ENCODE results near the gene MPPED1.

DNA sequence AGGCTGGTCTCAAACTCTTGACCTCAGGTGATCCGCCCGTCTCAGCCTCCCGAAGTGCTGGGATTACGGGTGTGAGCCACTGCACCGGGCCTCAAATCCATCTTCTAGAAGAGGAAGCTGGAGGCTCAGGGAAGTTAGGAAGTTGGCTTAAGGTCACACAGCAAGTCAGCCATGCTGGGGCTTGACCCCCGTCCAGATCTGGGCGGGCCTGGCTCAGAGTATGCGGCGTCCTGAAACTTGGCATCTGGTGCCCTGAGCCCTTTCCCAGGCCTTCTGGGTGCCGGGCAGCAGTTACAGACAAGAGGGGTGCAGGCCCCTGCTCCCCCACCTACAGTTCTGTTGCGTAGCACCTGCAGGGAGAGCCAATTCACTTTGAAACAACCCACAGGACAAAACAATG, 11.2 kb downstream of the MPPED1 start:
- TF ChIP-seq, protein P1, sequence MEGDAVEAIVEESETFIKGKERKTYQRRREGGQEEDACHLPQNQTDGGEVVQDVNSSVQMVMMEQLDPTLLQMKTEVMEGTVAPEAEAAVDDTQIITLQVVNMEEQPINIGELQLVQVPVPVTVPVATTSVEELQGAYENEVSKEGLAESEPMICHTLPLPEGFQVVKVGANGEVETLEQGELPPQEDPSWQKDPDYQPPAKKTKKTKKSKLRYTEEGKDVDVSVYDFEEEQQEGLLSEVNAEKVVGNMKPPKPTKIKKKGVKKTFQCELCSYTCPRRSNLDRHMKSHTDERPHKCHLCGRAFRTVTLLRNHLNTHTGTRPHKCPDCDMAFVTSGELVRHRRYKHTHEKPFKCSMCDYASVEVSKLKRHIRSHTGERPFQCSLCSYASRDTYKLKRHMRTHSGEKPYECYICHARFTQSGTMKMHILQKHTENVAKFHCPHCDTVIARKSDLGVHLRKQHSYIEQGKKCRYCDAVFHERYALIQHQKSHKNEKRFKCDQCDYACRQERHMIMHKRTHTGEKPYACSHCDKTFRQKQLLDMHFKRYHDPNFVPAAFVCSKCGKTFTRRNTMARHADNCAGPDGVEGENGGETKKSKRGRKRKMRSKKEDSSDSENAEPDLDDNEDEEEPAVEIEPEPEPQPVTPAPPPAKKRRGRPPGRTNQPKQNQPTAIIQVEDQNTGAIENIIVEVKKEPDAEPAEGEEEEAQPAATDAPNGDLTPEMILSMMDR (IDR thresholded peaks at IDR 0.05) = no peak
- no peak for TF ChIP-seq POLR2AphosphoS5 (IDR thresholded peaks at IDR 0.05)
- no peak for TF ChIP-seq POLR2A (IDR thresholded peaks at IDR 0.05)
- TF ChIP-seq EP300 (IDR thresholded peaks at IDR 0.05) = no peak
